Right lobe of liver (tissue), 4 donors: Measurements from ENCODE around the gene KCMF1.

Source experiments
- CTCF ChIP-seq, 4 donors: fragments of 200-600 bp in 3 of 4; fragments of 450-650 bp in 1 of 4; IDR thresholded peaks; one replicate each; pipeline versions ENCODE4 v1.5.1 to v1.8.0; 2016 to 2022; ENCODE audit warnings: antibody characterized with exemption in 4 of 4, mild to moderate bottlenecking in 2 of 4
- POLR2A ChIP-seq: fragments of 450-650 bp; IDR thresholded peaks from one replicate; pipeline ENCODE4 v1.6.1; 2017; ENCODE audit warnings: antibody characterized with exemption, mild to moderate bottlenecking
- donor health status: DM: no; HTN: no; CAD: no.
- donor health status: DM: no; HTN: no; CAD: no.
- donor health status: DM: no; HTN: yes; CAD: no.

- TF ChIP-seq POLR2A (no peak), CTCF (IDR thresholded peaks at IDR 0.05) (no peak)
Measured at GRCh38 chr2:85042330-85042729, 71.4 kb downstream of the KCMF1 start.
